ENCODE measurements around the gene PPP2CA. TPM values are rescaled to one million over a fixed set of nuclear protein-coding genes. Genes with fewer than 3 reads are reported as not detected.

Gene PPP2CA
- total and polyA plus RNA-seq, 10 of the 15 experiments (the other 5 are each of a cell fraction or from before 2014, with no cell fraction given): 18.6 to 385 (median 134) TPM

GRCh38 chr5:134258896-134259295 lies 33.0 kb upstream of the PPP2CA start:
- no peak for DNase-seq (ENCODE audit: low read depth, low spot score)
- TF ChIP-seq ATF7 (IDR thresholded peaks at IDR 0.05; ENCODE audit: low read depth): no peak
- no peak for TF ChIP-seq RBBP5 (conservative IDR thresholded peaks at IDR 0.05)
- no peak for TF ChIP-seq IRF4 (IDR thresholded peaks at IDR 0.05; ENCODE audit: low read depth, low read length)
- no peak for TF ChIP-seq KDM1A (IDR thresholded peaks at IDR 0.05; ENCODE audit: borderline replicate concordance)
- TF ChIP-seq RAD21 (IDR thresholded peaks at IDR 0.05; ENCODE audit: insufficient read depth, low read depth, low read length): no peak
- TF ChIP-seq RELA (IDR thresholded peaks at IDR 0.05; ENCODE audit: borderline replicate concordance, partially characterized antibody): no peak
- TF ChIP-seq HDAC6 (IDR thresholded peaks at IDR 0.05; ENCODE audit: unreplicated experiment): no peak
- TF ChIP-seq ZZZ3 (IDR thresholded peaks at IDR 0.05; ENCODE audit: control insufficient read depth, insufficient read length, low read depth): no peak
- TF ChIP-seq, protein P1, sequence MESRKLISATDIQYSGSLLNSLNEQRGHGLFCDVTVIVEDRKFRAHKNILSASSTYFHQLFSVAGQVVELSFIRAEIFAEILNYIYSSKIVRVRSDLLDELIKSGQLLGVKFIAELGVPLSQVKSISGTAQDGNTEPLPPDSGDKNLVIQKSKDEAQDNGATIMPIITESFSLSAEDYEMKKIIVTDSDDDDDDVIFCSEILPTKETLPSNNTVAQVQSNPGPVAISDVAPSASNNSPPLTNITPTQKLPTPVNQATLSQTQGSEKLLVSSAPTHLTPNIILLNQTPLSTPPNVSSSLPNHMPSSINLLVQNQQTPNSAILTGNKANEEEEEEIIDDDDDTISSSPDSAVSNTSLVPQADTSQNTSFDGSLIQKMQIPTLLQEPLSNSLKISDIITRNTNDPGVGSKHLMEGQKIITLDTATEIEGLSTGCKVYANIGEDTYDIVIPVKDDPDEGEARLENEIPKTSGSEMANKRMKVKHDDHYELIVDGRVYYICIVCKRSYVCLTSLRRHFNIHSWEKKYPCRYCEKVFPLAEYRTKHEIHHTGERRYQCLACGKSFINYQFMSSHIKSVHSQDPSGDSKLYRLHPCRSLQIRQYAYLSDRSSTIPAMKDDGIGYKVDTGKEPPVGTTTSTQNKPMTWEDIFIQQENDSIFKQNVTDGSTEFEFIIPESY (IDR thresholded peaks at IDR 0.05): no peak
- TF ChIP-seq IKZF1 (conservative IDR thresholded peaks at IDR 0.05): no peak
- TF ChIP-seq, protein P2, sequence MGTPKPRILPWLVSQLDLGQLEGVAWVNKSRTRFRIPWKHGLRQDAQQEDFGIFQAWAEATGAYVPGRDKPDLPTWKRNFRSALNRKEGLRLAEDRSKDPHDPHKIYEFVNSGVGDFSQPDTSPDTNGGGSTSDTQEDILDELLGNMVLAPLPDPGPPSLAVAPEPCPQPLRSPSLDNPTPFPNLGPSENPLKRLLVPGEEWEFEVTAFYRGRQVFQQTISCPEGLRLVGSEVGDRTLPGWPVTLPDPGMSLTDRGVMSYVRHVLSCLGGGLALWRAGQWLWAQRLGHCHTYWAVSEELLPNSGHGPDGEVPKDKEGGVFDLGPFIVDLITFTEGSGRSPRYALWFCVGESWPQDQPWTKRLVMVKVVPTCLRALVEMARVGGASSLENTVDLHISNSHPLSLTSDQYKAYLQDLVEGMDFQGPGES (IDR thresholded peaks at IDR 0.05): no peak
- TF ChIP-seq HCFC1 (IDR thresholded peaks at IDR 0.05; ENCODE audit: low read length): no peak
- TF ChIP-seq ZNF274 (IDR thresholded peaks at IDR 0.05; ENCODE audit: insufficient read depth, insufficient read length): no peak
- TF ChIP-seq SMC3 (IDR thresholded peaks at IDR 0.05; ENCODE audit: borderline replicate concordance, low read length): no peak
- TF ChIP-seq POLR2AphosphoS2 (IDR thresholded peaks at IDR 0.05; ENCODE audit: low read depth, low read length): no peak
- no peak for TF ChIP-seq SIN3A (IDR thresholded peaks at IDR 0.05; ENCODE audit: low read depth, low read length)
- Histone ChIP-seq H3K9ac (ENCODE audit: control insufficient read depth, insufficient read depth, low read length) (no peak overlapping the region), H3K4me2 (ENCODE audit: control insufficient read depth, insufficient read depth) (no peak overlapping the region), H3K79me2 (ENCODE audit: control insufficient read depth, insufficient read depth, low read length) (no peaks in the 10 kb centered on the region), H3K4me3 (no peak overlapping the region), H3K9me3 (replicated peaks; ENCODE audit: control insufficient read depth, insufficient read depth, low read length) (no peaks in the 10 kb centered on the region; the same call in 2 of the 3 replicates), H3K36me3 (ENCODE audit: control insufficient read depth in 2 of 2, insufficient read depth in 2 of 2, low read length in 1 of 2) (no peaks in the 10 kb centered on the region), H3K4me1 (ENCODE audit: control insufficient read depth, insufficient read depth, low read length) (no peaks in the 10 kb centered on the region), H2AFZ (ENCODE audit: control insufficient read depth, low read depth, low read length) (no peak overlapping the region), H3K27me3 (replicated peaks in 1 of 2; ENCODE audit: control insufficient read depth in 2 of 2, insufficient read depth in 2 of 2, low read length in 1 of 2) (peaks cover 0 to 3% of the 10 kb centered on the region in 2 experiments; a peak in 1 of 4 replicates), H4K20me1 (ENCODE audit: control insufficient read depth, insufficient read depth) (no peaks in the 10 kb centered on the region), H3K27ac (ENCODE audit: control insufficient read depth, insufficient read depth) (no peak overlapping the region)
- no peak for FAIRE-seq
- RAD21 ChIA-PET (ENCODE audit: unreplicated experiment): no interaction called here
- WGBS (ENCODE audit: insufficient coverage, insufficient replicate concordance, low lambda C conversion rate, missing lambda C conversion rate): 29% methylated on average over 3 of the region's 3 CpGs
- CTCF ChIA-PET: interaction anchor here (0.8 kb wide), 1 partner anchor 30 kb away, joined by 3 read pairs; no protein-coding TSS in a partner anchor
- SMC1A ChIA-PET (ENCODE audit: uncharacterized antibody, unreplicated experiment): no interaction called here
- POLR2A ChIA-PET: interaction anchor here (0.6 to 1.2 kb wide), 3 partner anchors 27 to 1344 kb away, joined by 5 to 8 read pairs (median 6); partner anchors contain the start of gene PPP2CA
- in situ Hi-C loops (cut with MboI) (no loop called here), intact Hi-C loops (cut with micrococcal nuclease; ENCODE audit: unreplicated experiment) (no loop called here)
- no peak for ATAC-seq
- no TSS peak for BruUV-seq (replicated peaks)

Measured in GM12878 (cell line).